GM18498 (cell line): ENCODE results near the gene SDC4.

Experiments used
- ATAC-seq: cut with Tn5 transposase; IDR thresholded peaks from one replicate; pipeline ENCODE4 v1.9.1; 2021; ENCODE audit warnings: mild to moderate bottlenecking, moderate library complexity; ENCODE audit not compliant: unreplicated experiment

Gene SDC4

DNA sequence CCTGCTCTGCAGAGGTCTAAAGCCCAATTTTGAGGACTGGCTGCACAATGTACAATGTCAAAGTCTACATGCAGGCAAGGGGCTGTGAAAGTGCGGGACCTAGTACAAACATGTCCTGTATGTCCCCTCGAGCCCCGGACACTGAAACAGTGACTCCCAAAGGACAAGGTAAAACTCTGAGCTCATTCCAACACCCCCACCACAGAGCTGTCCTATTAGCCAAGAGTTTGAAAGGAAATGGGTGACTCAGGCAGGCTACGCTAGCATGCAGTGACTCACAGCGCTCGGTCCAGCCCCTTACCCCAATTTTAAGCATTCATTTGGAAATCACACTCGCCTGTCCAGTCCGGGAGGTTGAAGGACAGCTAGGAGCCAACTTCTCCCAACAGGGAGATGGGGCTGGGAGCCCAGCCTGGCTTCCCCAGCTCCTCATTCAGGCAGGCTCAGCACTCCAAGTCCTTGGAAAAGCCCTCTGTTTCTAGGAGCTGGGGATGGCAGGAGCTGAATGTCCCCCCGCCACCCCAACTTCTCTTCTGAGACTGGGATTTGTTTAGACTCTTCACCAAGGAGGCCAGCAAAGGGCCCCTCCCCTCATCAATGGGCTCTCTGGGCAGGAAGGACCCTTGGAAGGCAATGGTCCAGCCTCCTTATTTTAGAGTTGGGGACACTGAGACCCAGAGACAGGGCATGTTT lies 3.9 kb downstream of the SDC4 start:
- no peak for ATAC-seq

DNA sequence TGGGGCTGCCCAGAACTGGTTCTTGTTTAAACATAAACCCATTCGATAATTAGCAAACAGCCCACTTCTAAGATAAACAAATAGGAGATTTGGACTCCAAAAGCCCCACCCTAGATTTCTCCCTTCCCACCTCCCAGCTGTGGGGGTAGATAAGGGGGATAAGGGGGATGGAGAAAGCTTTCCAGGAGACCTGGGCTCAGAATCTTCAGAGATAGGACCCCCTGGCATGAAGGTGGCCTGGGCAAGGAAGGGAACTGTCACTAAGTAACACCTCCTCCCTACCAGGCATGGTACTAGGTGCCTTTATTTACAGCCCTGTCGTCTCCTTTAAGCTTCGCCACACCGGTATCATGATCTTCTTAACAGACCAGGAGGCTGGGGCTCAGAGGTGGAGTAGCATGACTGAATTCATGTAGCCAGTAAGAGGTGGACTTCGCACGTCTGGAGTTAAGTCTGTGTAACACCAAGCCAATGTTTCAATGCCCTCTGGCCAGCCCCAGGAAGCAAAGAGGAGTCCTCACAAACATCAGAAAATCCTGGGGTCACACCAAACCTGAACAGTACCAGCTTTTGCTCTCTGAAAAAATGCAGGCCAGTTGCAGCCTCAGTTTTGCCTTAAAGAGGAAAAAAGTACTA lies 4.6 kb downstream of the SDC4 start:
- no peak for ATAC-seq

DNA sequence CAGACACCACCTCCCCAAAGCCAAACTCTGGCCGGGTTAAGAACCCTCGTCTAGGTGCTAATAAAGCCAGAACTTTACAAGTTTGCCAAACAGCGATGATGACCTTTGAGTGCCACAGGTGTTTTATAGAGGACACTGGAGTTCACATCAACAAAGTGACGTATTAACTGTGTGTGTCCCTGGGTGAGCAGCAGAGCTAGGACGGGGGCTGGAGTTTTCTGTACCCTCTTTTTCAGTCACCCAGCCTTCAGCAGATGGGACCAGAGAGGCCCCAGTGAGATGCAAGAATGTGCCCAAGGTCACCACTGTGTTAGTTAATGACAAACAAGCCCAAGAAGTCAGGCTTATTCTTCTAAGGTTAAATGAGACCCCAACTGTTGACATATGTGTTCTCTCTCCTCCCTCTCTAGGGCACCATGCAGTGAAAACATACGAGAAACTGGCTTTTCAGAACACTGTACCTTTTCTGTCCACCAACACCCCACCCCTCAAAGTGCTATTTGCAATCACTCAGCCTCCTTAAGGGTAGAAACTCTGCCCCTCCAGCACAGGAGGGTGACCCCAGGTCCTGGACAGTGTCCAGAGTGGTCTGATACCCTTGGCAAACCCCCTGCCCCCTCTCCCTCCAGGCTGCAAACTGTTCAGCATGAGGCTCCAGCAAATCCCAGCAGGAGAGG lies 5.2 kb downstream of the SDC4 start:
- no peak for ATAC-seq

DNA sequence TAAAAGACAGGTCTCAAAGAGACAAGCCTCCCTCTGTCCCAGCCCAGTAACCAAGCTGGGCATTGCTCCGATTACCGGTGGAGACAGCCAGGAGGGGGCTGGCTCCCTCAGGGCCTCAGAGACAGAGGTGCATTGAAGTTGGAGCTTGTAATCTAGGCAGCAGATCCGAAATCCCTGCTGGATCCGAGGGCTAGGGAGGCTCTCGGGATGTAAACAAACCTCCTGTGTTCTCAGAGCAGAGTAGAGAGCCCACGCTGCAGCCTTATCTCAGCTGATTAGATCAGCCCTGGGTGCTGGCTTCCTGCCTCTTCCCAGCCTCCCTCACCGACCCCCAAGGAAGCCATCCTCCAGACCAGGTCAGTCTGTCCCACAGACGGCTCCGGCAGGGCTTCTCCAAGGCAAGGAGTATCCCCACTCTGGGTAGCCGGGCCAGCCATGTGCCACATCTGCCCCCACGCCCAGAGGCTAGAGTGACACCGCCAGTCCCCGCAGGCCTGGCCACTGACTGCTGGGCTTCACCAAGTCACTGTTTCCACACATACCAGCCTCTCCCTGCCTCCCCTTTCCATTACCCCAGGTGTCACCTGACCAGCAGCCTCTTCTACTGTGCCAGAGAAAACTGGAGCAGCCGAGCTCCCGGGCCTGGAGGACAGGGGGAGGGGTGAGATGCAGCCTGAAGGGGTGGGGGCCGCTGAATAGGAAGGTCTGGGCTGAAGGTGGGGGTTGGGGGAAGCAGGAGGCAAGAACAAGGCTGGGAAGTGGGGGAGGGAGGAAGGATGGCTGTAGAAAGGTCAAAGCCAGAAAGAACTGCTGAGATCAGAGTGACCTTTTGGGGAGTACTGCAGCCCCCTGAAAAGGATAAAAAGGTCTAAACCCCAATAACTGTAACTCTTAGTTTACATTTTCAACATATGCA lies 6.0 kb downstream of the SDC4 start:
- no peak for ATAC-seq

DNA sequence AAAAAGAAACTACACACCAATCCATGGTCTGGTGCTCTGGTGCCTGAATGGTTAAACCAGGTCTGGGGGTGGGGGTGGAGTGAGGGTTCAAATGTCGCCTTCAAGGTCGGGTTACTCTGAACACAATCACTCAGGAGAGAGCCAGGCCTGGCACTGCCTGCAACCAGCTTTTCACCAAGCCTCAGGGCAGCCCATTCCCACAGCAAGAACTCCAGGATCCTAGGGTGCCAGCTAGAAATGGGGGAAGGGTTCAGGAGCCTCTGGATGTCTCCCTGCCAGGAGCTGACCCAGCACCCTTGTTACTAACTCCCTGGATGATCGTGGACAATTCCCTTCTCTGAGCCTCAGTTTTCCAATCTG lies 6.7 kb downstream of the SDC4 start:
- ATAC-seq: no peak

DNA sequence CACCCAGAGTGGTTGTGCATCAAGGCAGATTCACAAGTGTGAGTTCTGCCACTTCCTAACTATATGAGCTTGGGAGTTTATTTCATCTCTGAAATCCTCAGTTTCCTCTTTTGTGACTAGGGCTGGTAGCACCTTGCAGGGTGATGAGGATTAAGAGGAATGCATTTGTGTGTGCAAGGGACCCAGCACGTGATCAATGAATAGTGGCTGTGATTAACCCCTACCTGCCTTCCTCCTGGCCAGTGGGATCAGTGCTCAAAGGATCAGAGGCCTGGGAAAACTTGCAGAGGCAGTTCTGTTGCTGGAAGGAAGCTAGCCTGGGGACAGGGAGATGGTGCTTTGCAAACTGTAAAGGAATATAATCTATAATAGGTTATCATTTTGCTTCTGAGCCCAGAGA lies 7.3 kb downstream of the SDC4 start:
- ATAC-seq: no peak

DNA sequence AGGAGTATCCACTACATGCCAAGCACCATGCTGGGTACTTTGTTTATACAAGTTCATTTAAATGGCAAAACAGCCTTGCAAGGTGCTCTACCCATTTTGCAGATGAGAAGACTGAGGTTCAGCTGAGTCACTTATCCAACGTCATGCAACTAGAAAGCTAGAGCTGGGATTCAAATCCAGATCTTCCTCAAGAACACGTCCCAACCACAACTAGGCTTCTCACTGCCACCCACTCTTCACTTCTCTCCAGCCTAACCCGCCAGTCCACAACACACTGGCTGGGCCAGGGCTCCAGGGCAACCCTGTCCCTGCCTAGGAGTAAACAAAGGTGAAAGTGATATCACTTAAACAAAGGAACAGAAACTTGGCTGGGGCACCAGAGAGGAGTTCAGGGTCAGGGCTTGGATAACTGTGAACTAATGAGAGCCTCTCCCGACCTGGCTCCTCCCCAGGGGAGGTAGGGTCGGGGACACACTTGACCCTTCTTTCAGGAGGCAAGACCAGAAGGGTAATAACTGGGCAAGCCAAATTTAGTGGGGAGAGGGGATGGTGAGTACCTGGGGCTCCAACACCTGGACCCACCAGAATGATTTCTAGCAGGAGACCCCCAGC lies 7.9 kb downstream of the SDC4 start:
- ATAC-seq: no peak

DNA sequence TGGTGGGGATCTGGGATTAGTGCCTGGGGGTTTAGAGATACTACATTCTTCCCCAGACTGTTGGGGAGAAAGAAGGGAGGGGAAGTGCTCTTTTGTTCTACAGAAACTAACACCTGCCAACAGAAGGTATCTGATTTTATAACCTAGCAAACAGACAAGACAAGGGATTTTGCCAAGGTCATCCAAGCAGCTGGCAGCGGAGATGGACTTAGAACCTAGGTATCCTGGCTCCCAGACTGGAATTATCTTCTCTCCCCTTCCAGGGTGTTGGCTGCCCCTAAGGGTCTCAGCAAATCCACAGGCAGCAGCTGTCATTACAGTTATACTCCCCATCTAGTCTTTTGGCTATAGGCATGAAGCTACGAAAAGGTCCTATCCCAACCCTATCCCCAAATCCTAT lies 8.4 kb downstream of the SDC4 start:
- no peak for ATAC-seq

DNA sequence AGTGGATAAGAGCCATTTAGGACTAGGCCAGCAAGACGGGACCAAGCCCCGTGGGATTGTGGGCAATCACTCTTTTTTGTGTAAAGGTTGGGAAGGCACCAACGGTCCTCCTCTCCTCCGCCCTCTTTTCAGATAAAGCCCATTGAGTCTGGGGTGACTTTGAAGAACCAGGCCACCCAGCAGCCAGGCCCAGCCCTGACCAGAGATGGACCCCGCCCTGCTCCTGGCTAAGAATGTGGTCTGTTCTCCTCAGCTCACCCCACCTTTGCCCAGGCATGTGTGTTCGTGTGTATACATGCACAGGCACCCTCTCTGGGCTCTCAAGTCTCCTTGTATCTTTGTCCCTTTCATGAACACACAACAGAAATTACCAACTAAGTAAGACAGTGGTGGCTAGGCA lies 9.1 kb downstream of the SDC4 start:
- no peak for ATAC-seq

DNA sequence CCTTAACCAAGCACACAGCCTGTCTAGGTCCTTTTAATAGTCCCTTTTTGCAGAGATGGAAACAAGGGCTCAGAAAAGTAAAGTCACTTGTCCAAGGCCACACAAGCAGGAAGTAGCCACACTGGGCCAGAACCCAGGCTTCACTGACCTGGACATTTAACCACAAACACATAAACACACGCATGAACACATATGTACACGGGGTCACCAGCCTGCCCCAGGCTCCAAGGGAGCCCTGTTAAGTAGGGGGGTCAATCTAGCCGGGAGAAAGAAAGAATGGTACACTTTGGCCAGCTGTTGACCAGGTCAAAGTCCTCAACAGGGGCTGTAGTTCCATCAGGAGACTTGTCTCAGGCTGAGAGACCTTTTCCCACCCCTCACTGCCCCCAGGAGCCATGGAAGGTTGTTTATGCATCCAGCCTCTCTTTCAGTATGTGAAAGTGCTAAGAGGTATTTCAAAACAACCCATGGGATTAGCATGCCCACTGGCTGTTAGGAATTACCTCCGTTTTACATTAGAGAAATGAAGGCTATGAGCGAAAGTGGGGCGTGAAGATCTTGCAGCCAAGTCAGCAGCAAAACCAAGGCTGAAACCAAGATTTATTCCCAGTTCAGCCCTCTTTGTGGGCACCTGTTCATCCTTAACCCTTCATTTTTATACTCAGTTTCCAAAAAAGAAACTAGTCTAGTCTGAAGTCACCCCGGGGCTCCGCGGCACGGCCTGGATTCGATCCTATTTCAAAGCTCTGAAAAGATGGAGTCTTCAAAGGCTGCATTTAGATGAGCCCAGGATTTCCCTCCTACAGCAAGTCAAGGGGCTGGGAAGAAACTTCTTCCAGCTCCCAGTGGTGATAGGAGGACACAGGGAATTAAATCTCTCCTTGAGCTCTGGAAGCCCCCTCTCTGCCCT lies 9.8 kb downstream of the SDC4 start:
- no peak for ATAC-seq

DNA sequence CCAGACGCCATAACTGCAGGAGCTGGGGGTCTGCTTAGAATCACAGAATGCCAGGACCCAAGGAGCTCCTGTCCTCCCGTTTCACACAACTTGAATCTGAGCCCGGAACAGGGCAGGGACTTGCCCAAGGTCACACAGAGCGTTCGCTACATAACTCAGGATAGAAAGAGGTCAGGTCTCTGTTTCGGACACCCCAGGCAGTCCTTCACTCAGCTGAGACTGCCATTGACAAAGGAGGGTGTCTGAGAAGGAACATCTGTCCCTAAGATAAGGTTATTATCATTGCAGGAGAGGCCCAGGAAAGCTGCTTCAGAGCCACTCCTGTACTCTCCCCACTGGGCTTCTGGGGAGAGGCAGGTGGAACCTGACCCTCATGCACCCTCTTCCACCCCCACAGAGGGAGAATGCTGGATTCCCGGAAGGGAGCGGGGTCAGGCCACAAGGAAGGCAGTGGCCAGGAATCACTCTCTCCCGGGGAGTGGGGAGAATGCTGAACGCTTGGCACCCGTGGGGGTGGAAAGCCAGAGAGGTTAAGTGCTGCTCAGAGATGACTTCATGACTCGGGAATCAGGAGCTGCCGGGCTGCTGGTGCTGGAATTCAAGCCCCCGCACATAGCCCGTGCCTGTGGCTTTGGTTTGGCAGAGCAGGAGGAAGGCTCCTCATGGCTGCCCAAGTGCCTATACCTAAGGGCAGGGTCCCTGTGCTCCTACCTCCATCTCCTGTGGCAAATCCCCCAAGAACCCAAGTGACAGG lies 10.7 kb downstream of the SDC4 start:
- no peak for ATAC-seq

DNA sequence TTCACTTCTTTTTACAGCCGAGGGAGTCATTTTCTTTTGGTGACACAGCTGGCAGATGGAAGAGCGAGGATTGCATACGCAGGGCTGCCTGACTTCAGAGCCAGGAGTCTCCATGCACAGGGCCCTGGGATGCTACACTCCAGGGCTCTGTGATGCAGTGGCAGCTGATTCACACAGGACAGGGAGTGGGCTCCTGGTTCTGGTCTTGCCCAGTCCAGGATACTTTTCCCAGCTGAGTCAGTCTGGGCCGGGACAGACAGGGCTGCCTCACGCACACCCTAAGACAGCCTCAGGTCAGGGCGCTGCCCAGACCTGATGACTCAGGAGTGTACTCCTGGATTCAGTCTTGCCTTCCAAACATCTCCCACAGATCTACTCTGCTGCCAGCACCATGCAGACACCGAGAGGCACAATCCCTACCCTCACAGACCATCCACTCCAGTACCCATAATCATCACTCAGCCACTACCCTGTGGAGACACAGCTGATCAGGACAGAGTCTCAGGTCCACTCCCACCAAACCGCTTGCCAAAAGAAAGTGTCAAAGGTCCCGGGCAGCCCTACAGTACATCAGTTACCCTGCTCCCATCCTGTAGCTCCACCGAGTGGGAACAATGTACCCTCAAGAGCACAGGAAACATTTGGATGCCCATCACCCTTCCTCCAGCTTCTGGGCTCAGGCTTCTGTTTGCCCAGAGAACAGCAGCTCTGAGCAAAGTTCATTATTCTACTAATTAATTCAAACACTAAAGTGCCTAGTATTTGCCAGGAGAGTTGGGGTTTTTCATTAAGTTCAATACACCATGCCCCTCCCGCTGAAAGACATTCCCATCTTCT lies 11.5 kb downstream of the SDC4 start:
- no peak for ATAC-seq

DNA sequence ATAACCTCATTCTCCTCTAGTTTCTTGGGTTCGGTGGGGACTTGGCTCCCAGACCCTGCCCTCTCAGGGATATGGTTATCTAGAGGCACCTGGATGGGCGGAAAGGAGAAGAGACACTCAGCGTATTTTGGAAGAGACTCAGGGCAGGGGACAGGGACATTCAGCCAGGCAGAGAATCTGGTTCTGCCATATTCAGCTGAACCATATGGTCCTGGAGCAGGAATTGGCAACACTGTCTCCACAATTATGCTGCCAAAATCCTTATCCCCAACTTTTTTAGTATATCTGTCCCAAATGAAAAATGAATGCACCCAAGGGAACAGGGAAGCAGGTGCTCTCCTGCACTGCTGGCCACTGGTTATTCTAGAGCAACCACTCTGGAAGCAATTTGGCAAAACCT lies 17.7 kb downstream of the SDC4 start:
- no peak for ATAC-seq

DNA sequence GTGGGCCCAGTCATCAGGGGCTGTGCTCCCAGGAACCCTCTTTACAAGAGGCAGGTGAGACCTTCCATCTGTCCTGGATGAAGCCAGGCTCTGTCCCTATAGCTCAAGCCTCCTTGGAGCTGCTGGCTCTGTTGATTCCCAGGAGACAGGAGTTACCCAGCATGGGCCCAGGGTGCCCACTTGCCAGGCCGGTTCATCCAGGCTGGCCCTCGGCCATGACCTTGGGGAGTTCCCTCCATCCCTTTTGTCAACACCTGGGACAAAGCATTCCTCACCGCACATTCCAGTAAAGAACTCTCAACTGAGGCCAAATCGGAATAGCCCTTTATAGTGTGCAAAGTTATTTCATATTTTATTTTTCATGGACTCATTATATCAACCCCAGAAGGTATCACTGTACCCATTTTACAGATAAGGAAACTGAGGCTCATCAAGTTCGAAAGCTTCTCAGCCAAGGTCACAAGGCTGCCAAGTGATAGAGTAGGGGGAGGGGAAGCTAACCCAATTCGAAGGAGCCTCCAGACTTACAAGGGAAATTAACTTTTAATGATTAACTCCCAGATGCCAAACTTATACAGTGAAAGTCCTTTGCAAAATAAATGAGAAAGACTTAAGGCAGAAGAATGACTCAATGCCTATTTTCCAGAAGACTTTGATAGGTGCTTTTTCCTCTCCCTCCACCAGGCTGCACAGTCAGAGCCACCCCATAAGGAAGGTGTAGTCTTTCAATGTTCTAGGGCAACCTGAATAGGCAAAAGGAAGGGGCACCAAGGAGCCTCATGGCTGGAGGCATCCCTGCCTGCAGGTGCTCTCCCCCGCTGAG lies 18.5 kb downstream of the SDC4 start:
- ATAC-seq: no peak

DNA sequence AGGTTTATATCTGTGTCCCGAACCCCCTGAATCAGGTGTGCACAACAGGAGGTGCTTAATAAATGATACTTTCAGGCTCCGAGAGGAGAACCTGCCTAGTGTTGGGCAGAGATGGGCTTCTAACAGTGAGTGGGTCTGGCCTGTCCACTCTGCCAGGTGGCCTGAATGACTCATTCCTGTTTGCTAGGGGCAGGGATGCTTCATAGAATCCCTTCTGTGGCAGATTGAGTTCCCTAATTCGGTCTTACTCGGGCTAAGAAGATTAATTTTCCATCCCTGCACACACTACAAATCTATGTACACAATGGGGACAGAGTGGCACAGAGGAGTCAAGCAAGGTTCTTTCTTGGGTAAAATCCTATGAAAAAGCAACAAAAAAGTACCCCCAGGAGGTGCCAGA lies 19.8 kb downstream of the SDC4 start:
- ATAC-seq: no peak

DNA sequence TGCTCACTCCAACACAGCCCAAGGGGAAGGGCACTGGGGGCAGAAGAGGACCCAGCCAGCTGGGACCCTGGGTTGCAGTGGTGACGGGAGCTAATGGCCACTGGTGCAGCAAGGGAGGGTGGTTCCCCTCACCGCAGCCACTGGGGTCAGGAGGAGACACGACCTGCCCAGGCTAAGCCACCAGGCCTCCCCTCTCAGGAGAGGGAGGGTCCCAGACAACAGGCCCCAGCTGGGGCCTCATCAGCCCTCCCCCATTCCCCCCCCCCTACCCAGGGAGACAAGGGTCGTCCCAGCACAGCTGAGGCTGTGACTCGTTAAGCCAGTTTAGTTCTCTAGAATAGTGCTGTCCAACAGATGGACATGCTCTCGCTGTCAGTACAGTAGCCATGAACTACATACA lies 22.9 kb downstream of the SDC4 start:
- ATAC-seq: no peak

DNA sequence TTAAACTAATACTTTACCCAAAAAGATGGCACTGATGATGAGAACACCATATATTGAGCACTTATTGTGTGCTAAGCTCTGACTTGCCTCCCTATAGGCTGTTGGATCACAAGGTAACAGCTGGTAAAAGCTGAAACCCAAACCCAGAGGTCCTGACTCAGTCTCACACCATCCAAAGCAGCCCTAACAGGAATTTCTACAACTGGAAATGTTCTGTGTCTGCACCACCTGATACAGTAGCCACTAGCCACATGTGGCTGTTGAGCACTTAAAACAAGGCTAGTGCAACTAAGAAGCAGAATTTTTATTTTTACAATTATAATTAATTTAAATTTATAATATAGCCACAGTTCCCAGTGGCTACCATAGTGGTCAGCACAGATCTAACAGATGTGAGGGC lies 24.5 kb downstream of the SDC4 start:
- ATAC-seq: no peak
